8988T (cell line): ENCODE data around the gene APELA.
"Not testable (repeated sequence)": the region's sequence is repeated elsewhere in the genome, so short reads cannot be mapped to it uniquely, and the experiment has no call there.

Source experiments
- DNase-seq: peaks from one replicate; pipeline ENCODE4 v3.0.0; 2011

The APELA gene

GRCh38 chr4:164927101-164927500, 50.1 kb downstream of the APELA start:
- not testable (repeated sequence) for DNase-seq

GRCh38 chr4:164930647-164931046, 53.7 kb downstream of the APELA start:
- no peak for DNase-seq

GRCh38 chr4:164931551-164932324, 54.8 kb downstream of the APELA start:
- DNase-seq: no peak

GRCh38 chr4:164933244-164933643, 56.3 kb downstream of the APELA start:
- DNase-seq: no peak

- DNase-seq: no peak
Observed at GRCh38 chr4:164935363-164935762, 58.4 kb downstream of the APELA start.

GRCh38 chr4:164935865-164936606, 59.1 kb downstream of the APELA start:
- DNase-seq: not testable (repeated sequence)

GRCh38 chr4:164937576-164938270, 60.7 kb downstream of the APELA start:
- no peak for DNase-seq

- DNase-seq: no peak
Observed at GRCh38 chr4:164943192-164943591, 66.2 kb downstream of the APELA start.

GRCh38 chr4:164945146-164945545, 68.2 kb downstream of the APELA start:
- DNase-seq: no peak

- DNase-seq: no peak
Observed at GRCh38 chr4:164946810-164947209, 69.8 kb downstream of the APELA start.
